ENCODE data around the gene AGAP1. TPM values are rescaled to one million over a fixed set of nuclear protein-coding genes. Genes with fewer than 3 reads are reported as not detected.

AGAP1 gene
- total RNA-seq, 1 donor: 18.5 TPM

- Histone ChIP-seq H3K27me3 (ENCODE audit: insufficient read depth, low read length) (no peaks in the 10 kb centered on the region), H2AFZ (ENCODE audit: low read length) (no peak overlapping the region), H3K4me1 (ENCODE audit: insufficient read depth, low read length) (peaks cover 12% of the 10 kb centered on the region), H3K79me2 (ENCODE audit: insufficient read depth, low read length) (peaks cover 82% of the 10 kb centered on the region), H3K27ac (ENCODE audit: low read depth, low read length) (no peak overlapping the region), H3K36me3 (ENCODE audit: insufficient read depth, low read length) (peaks cover 3% of the 10 kb centered on the region), H3K9me3 (ENCODE audit: low read depth, low read length) (no peaks in the 10 kb centered on the region), H3K4me3 (ENCODE audit: insufficient read depth, low read length) (no peak overlapping the region), H3K4me2 (ENCODE audit: insufficient read depth, low read length) (peak overlapping the region; percentile 45), H4K20me1 (ENCODE audit: insufficient read depth, low read length) (peaks cover 55% of the 10 kb centered on the region)
- DNase-seq (ENCODE audit: insufficient read length, low spot score, missing footprints): no peak
- TF ChIP-seq CTCF (IDR thresholded peaks at IDR 0.05; ENCODE audit: extremely low read depth, low read depth, low read length): no peak
These were observed 76.4 kb downstream of the AGAP1 start for GRCh38 chr2:235570256-235570655.

- Histone ChIP-seq H3K9me3 (ENCODE audit: low read depth, low read length) (no peaks in the 10 kb centered on the region), H4K20me1 (ENCODE audit: insufficient read depth, low read length) (peaks cover 59% of the 10 kb centered on the region), H3K4me3 (ENCODE audit: insufficient read depth, low read length) (no peak overlapping the region), H2AFZ (ENCODE audit: low read length) (no peak overlapping the region), H3K27me3 (ENCODE audit: insufficient read depth, low read length) (no peaks in the 10 kb centered on the region), H3K79me2 (ENCODE audit: insufficient read depth, low read length) (peaks cover 84% of the 10 kb centered on the region), H3K36me3 (ENCODE audit: insufficient read depth, low read length) (peaks cover 3% of the 10 kb centered on the region), H3K4me2 (ENCODE audit: insufficient read depth, low read length) (no peak overlapping the region), H3K27ac (ENCODE audit: low read depth, low read length) (no peak overlapping the region), H3K4me1 (ENCODE audit: insufficient read depth, low read length) (peaks cover 12% of the 10 kb centered on the region)
- DNase-seq (ENCODE audit: insufficient read length, low spot score, missing footprints): no peak
- no peak for TF ChIP-seq CTCF (IDR thresholded peaks at IDR 0.05; ENCODE audit: extremely low read depth, low read depth, low read length)
These were observed 77.3 kb downstream of the AGAP1 start for GRCh38 chr2:235570966-235571692.

- Histone ChIP-seq H3K9me3 (ENCODE audit: low read depth, low read length) (no peaks in the 10 kb centered on the region), H3K27me3 (ENCODE audit: insufficient read depth, low read length) (no peaks in the 10 kb centered on the region), H4K20me1 (ENCODE audit: insufficient read depth, low read length) (peaks cover 72% of the 10 kb centered on the region), H3K36me3 (ENCODE audit: insufficient read depth, low read length) (no peaks in the 10 kb centered on the region), H3K4me3 (ENCODE audit: insufficient read depth, low read length) (no peak overlapping the region), H3K27ac (ENCODE audit: low read depth, low read length) (no peak overlapping the region), H3K4me1 (ENCODE audit: insufficient read depth, low read length) (peaks cover 15% of the 10 kb centered on the region), H2AFZ (ENCODE audit: low read length) (no peak overlapping the region), H3K79me2 (ENCODE audit: insufficient read depth, low read length) (peaks cover 85% of the 10 kb centered on the region), H3K4me2 (ENCODE audit: insufficient read depth, low read length) (no peak overlapping the region)
- DNase-seq (ENCODE audit: insufficient read length, low spot score, missing footprints): no peak
- TF ChIP-seq CTCF (IDR thresholded peaks at IDR 0.05; ENCODE audit: extremely low read depth, low read depth, low read length): no peak
These were observed 78.7 kb downstream of the AGAP1 start for GRCh38 chr2:235572592-235572991.

GRCh38 chr2:235573331-235574221 lies 79.7 kb downstream of the AGAP1 start:
- H3K79me2 ChIP-seq (ENCODE audit: insufficient read depth, low read length): peaks cover 83% of the 10 kb centered on the region
- H3K4me2 ChIP-seq (ENCODE audit: insufficient read depth, low read length): no peak overlapping the region
- no peaks in the 10 kb centered on the region for H3K9me3 ChIP-seq (ENCODE audit: low read depth, low read length)
- H3K4me1 ChIP-seq (ENCODE audit: insufficient read depth, low read length): peaks cover 15% of the 10 kb centered on the region
- no peak overlapping the region for H2AFZ ChIP-seq (ENCODE audit: low read length)
- H3K27ac ChIP-seq (ENCODE audit: low read depth, low read length): no peak overlapping the region
- H4K20me1 ChIP-seq (ENCODE audit: insufficient read depth, low read length): peaks cover 72% of the 10 kb centered on the region
- H3K4me3 ChIP-seq (ENCODE audit: insufficient read depth, low read length): no peak overlapping the region
- H3K27me3 ChIP-seq (ENCODE audit: insufficient read depth, low read length): no peaks in the 10 kb centered on the region
- DNase-seq (ENCODE audit: insufficient read length, low spot score, missing footprints): no peak
- TF ChIP-seq CTCF (IDR thresholded peaks at IDR 0.05; ENCODE audit: extremely low read depth, low read depth, low read length): no peak
- H3K36me3 ChIP-seq (ENCODE audit: insufficient read depth, low read length): no peaks in the 10 kb centered on the region
